ELR (cell line): ENCODE data around the gene TRIM27.
"Not testable (repeated sequence)": the region's sequence is repeated elsewhere in the genome, so short reads cannot be mapped to it uniquely, and the experiment has no call there.

Experiments
- DNase-seq: peaks from one replicate; pipeline ENCODE4 v3.0.0-alpha.2; 2015; ENCODE audit warnings: low read depth

Gene TRIM27

GRCh38 chr6:28864326-28864923 lies 59.4 kb downstream of the TRIM27 start:
- DNase-seq, result no peak

- DNase-seq, result peak; percentile 79
Observed at GRCh38 chr6:28863604-28864325, 60.0 kb downstream of the TRIM27 start.

GRCh38 chr6:28862077-28862476 lies 61.7 kb downstream of the TRIM27 start:
- DNase-seq, result no peak

- DNase-seq, result no peak
Observed at GRCh38 chr6:28861339-28861738, 62.4 kb downstream of the TRIM27 start.

- DNase-seq, result no peak
Observed at GRCh38 chr6:28860581-28860980, 63.2 kb downstream of the TRIM27 start.

- DNase-seq, result no peak
Observed at GRCh38 chr6:28858963-28859362, 64.8 kb downstream of the TRIM27 start.

- DNase-seq, result no peak
Observed at GRCh38 chr6:28856620-28857005, 67.2 kb downstream of the TRIM27 start.

- DNase-seq, result not testable (repeated sequence)
Observed at GRCh38 chr6:28854405-28854804, 69.4 kb downstream of the TRIM27 start.
